ENCODE results near the gene PALLD. TPM values are rescaled to one million over a fixed set of nuclear protein-coding genes. Genes with fewer than 3 reads are reported as not detected.
A peak's percentile ranks its signal among the peaks of the same experiment; 100 is the strongest.

The PALLD gene
- total RNA-seq, 1 experiment from 2014 or later: 18.3 TPM

DNA sequence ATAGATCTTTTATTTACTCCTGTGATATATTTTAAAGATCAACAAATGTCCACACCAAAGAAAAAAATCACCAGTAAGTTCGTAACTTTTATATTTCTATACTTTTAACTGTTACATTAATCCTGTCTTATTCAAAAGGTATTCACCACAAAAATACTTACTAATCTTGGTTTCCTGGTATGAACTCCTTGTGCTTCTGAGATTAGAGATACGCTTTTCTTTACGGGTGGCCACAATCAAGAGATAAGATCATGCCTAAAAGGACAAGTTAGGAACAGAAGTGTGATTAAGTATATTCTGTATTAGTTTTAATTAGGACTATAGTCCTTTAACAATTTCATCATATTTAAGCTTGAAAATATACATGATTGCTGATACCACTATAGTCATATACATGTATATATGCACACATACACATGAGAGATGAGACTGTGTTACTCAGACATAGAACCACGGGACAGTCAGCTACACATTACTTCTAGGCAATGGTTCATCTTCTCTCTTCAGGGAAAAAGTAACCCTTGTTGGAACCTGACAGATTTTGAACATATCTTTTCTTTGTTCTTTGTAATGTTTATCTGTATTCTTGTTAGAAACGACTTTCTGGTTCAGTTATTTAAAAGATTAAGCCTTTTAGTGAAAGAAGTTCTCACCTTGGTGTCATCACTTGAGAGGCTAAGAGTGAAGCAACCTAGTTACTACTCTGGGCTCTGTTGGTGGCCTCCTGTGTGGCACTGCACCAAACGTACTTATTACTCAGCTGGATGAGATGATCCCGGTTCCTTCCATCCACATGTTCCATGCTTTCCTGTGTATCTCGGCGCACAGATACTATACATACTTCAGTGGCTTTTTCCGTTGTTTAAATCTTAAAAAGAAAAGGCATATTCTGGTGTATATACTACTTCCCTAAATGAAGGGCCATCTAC is 367.1 kb downstream of the PALLD start:
- DNase-seq: no peak
- peaks cover 6 to 21% of the 10 kb centered on the region in 2 experiments for H3K4me1 Mint-ChIP-seq
- Histone ChIP-seq H4K5ac (ENCODE audit: insufficient read length, low read depth, low read length) (no peak overlapping the region), H4K20me1 (ENCODE audit: control insufficient read depth, insufficient read depth, insufficient read length) (no peaks in the 10 kb centered on the region), H3K18ac (ENCODE audit: insufficient read length, low read depth, low read length) (no peak overlapping the region), H2AK5ac (ENCODE audit: insufficient read length, low read length) (no peak overlapping the region), H3K27ac (ENCODE audit: insufficient read length, low read depth, low read length) (no peak overlapping the region), H3K23me2 (ENCODE audit: insufficient read length, low read depth, low read length, poor library complexity, severe bottlenecking) (no peaks in the 10 kb centered on the region), H2BK5ac (ENCODE audit: insufficient read length, low read length) (no peak overlapping the region), H3K9me3 (ENCODE audit: control insufficient read depth, low read depth, low read length) (no peaks in the 10 kb centered on the region), H2BK12ac (ENCODE audit: insufficient read length, low read depth, low read length) (no peak overlapping the region), H3T11ph (ENCODE audit: low read length) (no peak overlapping the region), H3K79me1 (ENCODE audit: insufficient read depth, low read depth, low read length, poor library complexity, severe bottlenecking) (no peaks in the 10 kb centered on the region), H4K91ac (ENCODE audit: insufficient read length, low read depth, low read length) (no peak overlapping the region), H3K4ac (ENCODE audit: low read depth, low read length) (no peak overlapping the region), H3K27me3 (ENCODE audit: insufficient read depth, low read length) (no peaks in the 10 kb centered on the region; the same call in 1 of the 2 replicates), H3K14ac (ENCODE audit: insufficient read depth, low read length) (no peak overlapping the region), H3K56ac (ENCODE audit: insufficient read length, low read depth, low read length) (no peak overlapping the region), H3K23ac (ENCODE audit: insufficient read length, low read depth, low read length) (no peak overlapping the region), H3K79me2 (ENCODE audit: insufficient read depth, low read length) (no peaks in the 10 kb centered on the region), H2BK15ac (ENCODE audit: low read depth, low read length) (no peak overlapping the region), H3K4me2 (ENCODE audit: insufficient read depth, insufficient read length, low read length) (no peak overlapping the region), H2BK120ac (ENCODE audit: low read depth, low read length, poor library complexity, severe bottlenecking) (no peak overlapping the region), H2AFZ (ENCODE audit: low read length) (no peak overlapping the region), H3K9ac (ENCODE audit: extremely low read depth, insufficient read length, low read length) (no peak overlapping the region), H3K4me1 (ENCODE audit: insufficient read depth, low read length) (peaks cover 5% of the 10 kb centered on the region), H4K8ac (replicated peaks; ENCODE audit: insufficient read length, low read depth, low read length) (no peak overlapping the region), H2BK20ac (ENCODE audit: low read depth, low read length, poor library complexity, severe bottlenecking) (no peak overlapping the region)
- H3K9me3 Mint-ChIP-seq: no peaks in the 10 kb centered on the region; a peak in 1 of 5 replicates
- H3K36me3 Mint-ChIP-seq (ENCODE audit: insufficient read depth in 1 of 3, low read depth in 3 of 3): 0 out of 7 replicates have a peak, but pooled peaks cover 0 to 4% (median 0%) of the 10 kb centered on the region in 3 experiments
- peak overlapping the region in 1 of 3 experiments; percentile 90; a peak in 2 of 7 replicates for H3K27ac Mint-ChIP-seq
- TF ChIP-seq, protein P1, sequence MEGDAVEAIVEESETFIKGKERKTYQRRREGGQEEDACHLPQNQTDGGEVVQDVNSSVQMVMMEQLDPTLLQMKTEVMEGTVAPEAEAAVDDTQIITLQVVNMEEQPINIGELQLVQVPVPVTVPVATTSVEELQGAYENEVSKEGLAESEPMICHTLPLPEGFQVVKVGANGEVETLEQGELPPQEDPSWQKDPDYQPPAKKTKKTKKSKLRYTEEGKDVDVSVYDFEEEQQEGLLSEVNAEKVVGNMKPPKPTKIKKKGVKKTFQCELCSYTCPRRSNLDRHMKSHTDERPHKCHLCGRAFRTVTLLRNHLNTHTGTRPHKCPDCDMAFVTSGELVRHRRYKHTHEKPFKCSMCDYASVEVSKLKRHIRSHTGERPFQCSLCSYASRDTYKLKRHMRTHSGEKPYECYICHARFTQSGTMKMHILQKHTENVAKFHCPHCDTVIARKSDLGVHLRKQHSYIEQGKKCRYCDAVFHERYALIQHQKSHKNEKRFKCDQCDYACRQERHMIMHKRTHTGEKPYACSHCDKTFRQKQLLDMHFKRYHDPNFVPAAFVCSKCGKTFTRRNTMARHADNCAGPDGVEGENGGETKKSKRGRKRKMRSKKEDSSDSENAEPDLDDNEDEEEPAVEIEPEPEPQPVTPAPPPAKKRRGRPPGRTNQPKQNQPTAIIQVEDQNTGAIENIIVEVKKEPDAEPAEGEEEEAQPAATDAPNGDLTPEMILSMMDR (conservative IDR thresholded peaks at IDR 0.05): no peak
- H3K4me3 Mint-ChIP-seq: no peak overlapping the region
- WGBS (ENCODE audit: extremely low coverage, insufficient read length, low lambda C conversion rate): no CpG with 5 or more reads among the region's 10 CpGs
- no peaks in the 10 kb centered on the region for H3K27me3 Mint-ChIP-seq (ENCODE audit: low read depth)

All from H9 (cell line).